EH (cell line): ENCODE results near the gene TGFB1.
"Not testable (repeated sequence)": the region's sequence is repeated elsewhere in the genome, so short reads cannot be mapped to it uniquely, and the experiment has no call there.

Experiments
- DNase-seq: peaks from one replicate; pipeline ENCODE4 v3.0.0-alpha.2; 2015; ENCODE audit warnings: low read depth

TGFB1 gene

DNA sequence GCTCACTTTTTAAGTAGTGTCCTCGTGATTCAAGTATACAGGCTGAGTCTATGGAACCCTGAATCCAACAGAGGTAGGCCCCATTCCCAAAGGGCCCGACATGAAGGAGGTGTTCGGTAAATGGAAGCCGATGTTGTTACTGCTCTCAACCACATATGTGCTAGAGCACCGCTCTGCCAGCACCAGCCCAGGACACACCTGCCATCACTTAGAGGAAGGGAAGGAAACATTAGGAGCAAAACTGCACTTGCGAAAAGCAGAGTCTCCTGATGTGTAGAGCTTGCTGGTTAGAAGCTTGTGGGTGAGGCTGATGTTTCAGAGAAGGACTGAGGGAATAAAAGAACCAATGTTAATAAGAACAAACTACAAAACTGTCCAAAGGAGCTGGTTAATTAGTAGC is 53.2 kb downstream of the TGFB1 start:
- DNase-seq = no peak

DNA sequence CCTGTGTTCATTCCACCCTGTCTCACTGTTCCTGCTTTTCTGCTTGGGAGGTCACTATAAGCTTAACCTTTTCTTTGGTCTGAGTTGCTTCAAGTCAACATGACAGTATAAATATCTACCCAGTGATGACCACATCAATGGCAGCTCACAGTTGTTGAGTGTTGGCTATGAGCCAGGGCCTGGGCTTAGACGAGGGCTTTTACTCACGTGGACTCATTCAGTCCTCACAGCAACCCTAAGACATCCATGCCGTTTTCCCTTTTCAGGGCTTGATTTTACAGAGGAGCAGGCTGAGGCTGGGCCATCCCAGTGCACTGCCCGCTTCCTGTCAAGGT is 54.0 kb downstream of the TGFB1 start:
- peak; percentile 81 for DNase-seq

DNA sequence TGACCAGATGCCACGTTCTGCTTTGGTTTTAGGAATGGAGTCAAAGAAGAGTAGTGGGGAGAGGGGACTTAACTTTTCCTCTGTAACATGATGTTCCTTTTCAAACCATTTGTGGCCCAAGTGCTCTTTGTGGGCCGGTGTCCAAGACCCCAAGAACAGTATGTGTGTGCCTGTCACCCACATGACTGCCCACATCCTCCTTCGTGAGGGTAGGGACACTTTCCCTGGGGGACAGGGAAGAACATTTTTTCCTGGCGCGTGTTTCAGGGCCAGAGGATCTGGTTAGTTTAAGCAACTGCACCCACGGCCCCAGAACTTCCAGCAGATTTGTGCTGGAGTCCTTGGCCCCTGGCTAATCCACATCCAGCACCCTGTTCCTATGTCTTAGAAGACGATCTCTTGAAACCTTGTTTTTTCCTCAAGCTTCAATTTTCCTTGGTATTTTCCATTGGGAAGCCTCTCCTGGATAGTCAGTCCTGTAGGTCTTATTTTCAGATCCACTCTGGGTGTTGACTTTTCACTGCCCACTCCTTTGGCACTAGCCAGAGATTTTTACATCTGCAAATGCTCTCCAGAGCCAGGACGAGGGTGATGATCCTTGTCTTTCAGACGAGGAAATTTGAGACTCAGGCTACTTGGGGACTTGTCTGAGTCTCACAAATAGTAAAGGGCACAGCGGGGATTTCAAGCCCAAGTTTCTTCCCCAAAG is 54.5 kb downstream of the TGFB1 start:
- DNase-seq = peak; percentile 25

DNA sequence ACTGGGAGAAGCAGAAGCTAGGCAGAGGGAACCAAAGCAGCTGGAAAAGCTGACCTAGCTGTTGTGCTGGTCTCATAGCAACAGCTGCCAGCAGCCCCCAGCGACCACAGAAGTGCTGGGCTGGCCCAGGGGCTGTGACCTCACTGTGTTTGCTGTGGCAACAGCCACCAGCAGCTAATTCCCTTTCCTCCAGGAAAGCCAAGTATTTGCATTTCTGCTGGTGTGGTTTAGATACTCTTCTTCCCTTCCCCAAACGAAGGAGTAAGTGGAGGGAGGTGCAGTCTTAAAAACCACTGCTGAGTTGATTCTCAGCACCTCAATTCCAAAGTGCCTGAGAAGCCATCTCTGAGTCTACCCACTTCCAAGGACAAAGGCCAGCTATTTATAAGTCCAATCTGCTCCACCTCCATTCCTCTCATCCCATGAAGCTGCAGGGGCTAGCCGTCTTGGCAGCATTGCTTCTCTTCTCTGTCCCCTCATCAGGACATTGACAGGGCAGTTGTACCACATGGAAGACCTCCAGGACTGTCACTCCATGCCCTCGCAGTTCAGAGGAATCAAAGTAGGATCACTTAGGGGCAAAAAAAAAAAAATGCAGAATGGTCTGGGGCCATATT is 55.3 kb downstream of the TGFB1 start:
- peak; percentile 89 for DNase-seq

DNA sequence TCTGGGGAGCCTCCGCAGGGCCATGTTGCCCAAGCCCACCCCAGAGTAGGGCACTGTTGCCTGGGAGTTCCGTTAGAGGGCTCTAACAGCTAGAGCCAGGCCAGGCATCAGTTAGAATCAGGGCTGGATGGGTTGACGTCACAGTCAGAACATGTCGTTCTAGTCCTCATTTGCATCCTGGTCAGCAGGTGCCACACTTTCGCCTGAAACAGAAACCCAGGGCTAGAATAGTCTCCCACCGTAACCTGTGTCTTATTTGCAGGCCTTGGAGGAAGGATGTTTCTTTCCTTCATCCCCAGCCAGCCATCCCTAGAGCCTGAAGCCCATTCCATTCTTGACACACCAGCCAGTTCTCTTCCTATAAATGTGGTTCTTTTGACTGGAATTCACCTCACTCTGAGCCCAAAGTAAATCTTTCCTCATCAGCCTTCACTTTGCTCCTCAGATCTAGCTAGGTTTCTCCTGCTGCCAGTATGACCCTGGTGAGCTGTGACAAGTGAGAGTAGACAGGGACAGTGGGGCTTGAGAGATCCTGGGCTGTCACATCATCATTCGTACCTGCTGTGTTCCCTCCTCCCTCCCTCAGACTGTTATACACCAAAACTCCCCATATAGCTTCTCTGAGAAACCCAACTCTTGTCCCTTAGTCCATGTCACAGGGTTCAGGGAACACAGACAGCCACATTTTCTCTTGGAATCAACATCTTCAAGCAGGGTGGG is 55.9 kb downstream of the TGFB1 start:
- DNase-seq = peak; percentile 11

DNA sequence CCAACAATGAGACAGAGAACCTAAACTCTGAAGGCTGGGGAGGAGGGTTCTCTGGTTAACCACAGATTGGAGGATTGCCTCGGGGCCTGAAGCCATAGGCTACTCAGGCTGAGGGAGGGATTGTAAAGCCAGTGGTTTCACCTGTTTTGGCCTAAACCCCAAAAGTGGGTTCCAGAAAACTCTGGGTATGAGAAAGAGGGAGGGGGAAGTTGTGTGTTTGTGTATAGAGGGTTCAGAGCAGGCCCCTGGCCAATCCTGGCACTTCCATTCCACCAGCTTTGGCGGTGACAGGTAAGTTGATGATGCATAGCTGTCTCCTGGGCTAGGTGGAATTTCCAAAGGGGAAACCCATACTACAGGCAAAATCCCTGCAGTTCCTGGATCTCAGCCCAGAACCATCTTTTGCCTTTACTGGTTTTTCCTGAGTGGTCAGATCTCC is 57.3 kb downstream of the TGFB1 start:
- no peak for DNase-seq

DNA sequence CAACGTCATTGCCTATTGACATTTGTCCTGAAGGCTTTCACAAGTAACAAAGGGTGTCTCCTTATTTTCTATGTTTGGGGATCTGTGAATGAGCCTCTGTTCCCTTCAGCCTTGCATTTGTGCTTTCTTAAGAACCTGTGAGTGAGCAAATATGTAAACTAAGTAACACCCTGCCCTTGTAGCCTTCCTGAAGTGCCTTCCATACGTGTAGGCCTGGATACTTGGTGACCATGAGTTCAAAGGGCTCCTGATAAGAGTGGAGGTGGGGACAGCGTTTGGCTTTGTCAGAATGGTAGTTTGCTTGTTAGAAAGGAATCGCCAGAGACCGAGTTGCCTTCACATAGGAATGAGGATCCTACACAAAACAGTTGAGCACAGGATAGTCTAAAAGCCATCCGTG is 58.2 kb downstream of the TGFB1 start:
- DNase-seq = no peak

DNA sequence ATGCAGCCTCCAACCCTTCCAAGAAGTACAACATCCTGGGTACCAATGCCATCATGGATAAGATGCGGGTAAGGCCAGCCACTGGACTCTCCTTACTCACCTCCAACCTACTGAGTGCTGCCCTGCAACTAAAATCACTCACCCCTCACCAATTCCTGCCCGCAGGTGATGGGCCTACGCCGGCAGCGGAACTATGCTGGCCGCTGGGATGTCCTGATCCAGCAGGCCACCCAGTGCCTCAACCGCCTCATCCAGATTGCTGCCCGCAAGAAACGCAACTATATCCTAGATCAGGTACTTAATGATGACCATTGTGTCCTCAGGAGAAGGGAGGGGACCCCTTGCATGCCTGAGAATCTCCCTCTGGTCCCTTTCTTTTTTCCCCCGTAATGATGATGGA is 59.3 kb downstream of the TGFB1 start:
- no peak for DNase-seq

DNA sequence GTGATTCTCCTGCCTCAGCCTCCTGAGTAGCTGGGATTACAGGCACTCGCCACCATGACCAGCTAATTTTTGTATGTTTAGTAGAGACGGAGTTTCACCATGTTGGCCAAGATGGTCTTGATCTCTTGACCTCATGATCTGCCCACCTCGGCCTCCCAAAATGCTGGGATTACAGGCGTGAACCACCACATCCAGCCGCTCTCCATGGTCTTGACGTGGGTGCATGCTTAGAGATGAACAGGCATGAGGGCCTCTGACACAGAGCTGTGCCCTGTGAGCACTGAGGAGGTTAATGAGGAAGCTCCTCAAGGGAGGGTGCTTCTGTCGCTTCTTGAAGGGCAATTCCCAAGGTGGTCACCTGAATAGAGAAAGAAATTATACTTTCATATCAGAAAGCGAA is 63.9 kb downstream of the TGFB1 start:
- not testable (repeated sequence) for DNase-seq

DNA sequence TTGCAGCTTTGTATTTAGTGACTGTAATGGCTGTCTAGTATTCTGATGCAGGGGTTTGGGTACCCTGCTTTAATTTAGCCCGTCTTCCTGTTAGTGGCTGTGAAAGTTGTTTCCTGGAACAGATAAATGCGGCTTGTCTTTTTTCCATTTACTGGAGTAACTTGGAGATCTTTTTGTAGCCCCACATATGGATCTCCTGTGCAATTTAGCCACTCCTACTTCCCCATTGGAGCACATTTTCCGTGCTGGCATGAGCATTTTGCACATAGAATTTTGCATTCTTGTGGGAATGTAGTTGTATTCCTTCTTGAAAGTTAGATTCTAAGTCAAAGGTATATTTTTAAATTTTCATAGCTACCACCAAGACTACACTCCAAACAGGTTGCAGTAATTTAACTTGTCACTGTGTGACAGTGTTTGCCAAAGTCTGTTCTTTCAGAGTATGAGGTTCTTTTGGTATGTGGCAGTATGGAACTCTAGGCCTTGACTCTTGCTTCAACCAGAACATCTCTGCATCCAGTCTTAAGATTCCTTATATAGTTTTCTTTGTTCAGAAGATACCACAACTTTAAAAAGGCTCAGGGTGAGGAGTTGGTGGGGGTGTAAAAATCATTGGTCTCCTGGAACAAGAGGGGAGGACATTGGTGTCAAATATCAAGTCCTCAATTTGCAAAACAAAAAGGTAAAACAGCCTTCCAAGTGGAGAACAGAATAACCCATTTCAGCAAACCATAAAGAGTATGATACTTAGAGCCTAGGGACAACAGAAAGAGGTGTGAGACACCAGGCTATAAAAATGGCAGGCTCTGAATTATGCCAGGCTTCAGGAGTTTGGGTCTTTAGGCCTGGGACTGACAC is 64.8 kb downstream of the TGFB1 start:
- DNase-seq = no peak
